HL-60 (cell line): ENCODE results near the gene ACTL6B.
A peak's percentile ranks its signal among the peaks of the same experiment; 100 is the strongest.
"Not testable (repeated sequence)": the region's sequence is repeated elsewhere in the genome, so short reads cannot be mapped to it uniquely, and the experiment has no call there.

Experiments
- DNase-seq, 2 experiments: peaks; one replicate each; pipeline ENCODE4 v3.0.0-alpha.2; 2010 to 2020; ENCODE audit warnings: low read depth in 1 of 2, low spot score in 1 of 2
- H3K27ac ChIP-seq: fragments of 250-450 bp; sonication (Bioruptor Pico); replicated peaks from 2 replicates; pipeline ENCODE4 v1.5.1; 2020; ENCODE audit warnings: mild to moderate bottlenecking, moderate library complexity
- H3K27me3 ChIP-seq: fragments of 250-450 bp; sonication (Bioruptor Pico); 2 replicates; pipeline ENCODE4 v1.5.1; 2021; ENCODE audit warnings: mild to moderate bottlenecking, moderate library complexity; ENCODE audit not compliant: insufficient read depth, poor library complexity, severe bottlenecking
- H3K4me3 ChIP-seq: replicated peaks from 2 replicates; pipeline ENCODE4 v1.5.1; 2011; ENCODE audit warnings: mild to moderate bottlenecking, control low read depth, low read length; ENCODE audit not compliant: insufficient read depth
- GABPA ChIP-seq: IDR thresholded peaks from 2 replicates; pipeline ENCODE4 v1.6.1; 2012; ENCODE audit warnings: low read depth
- POLR2AphosphoS5 ChIP-seq: IDR thresholded peaks from 2 replicates; pipeline ENCODE4 v1.6.1; 2012; ENCODE audit warnings: low read depth
- SPI1 ChIP-seq: IDR thresholded peaks from 2 replicates; pipeline ENCODE4 v1.6.1; 2012; ENCODE audit warnings: low read depth, mild to moderate bottlenecking, borderline replicate concordance
- TF ChIP-seq, protein P1 (sequence below): IDR thresholded peaks from 2 replicates; pipeline ENCODE4 v1.6.1; 2012; ENCODE audit warnings: low read depth; ENCODE audit not compliant: insufficient replicate concordance
- TF ChIP-seq, protein P2 (sequence below): IDR thresholded peaks from one replicate; pipeline ENCODE4 v1.5.1; 2011; ENCODE audit warnings: low read length, control low read depth, inconsistent platforms; ENCODE audit not compliant: insufficient read depth

ACTL6B gene

DNA sequence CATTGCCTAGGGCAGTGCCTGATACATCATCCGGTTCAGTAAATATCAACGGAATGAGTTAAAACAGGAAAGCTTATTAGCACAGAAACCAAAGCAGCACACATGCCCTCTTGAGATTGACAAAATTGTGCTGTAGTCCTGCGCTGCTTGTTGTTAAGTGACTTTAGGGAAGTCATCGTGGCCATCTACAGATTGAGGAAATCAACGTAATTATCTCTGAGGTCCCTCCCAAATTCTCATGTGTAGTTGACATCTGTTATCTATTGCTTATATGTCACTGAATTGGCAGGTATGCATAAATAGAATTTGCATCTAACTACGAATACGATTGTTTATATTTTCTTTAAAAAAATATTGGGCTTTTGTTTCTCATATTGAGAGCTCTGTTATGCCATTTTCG, 13.8 kb upstream of the ACTL6B start:
- no peaks in the 10 kb centered on the region for H3K27me3 ChIP-seq

DNA sequence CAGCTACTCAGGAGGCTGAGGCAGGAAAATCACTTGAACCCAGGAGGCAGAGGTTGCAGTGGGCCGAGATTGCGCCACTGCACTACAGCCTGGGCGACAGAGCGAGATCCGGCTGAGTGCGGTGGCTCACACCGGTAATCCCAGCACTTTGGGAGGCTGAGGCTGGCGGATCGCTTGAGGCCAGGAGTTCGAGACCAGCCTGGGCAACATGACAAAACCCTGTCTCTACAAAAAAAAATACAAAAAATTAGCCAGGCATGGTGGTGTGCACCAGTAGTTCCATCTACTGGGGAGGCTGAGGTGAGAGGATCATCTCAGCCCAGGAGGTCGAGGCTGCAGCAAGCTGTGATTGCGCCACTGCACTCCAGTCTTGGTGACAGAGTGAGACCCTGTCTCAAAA, 12.9 kb upstream of the ACTL6B start:
- H3K27me3 ChIP-seq, H3K4me3 ChIP-seq, DNase-seq, H3K27ac ChIP-seq: not testable (repeated sequence)

More for the DNA sequence above, 13.8 kb upstream of the ACTL6B start:
- no peak for DNase-seq
- TF ChIP-seq, protein P1, sequence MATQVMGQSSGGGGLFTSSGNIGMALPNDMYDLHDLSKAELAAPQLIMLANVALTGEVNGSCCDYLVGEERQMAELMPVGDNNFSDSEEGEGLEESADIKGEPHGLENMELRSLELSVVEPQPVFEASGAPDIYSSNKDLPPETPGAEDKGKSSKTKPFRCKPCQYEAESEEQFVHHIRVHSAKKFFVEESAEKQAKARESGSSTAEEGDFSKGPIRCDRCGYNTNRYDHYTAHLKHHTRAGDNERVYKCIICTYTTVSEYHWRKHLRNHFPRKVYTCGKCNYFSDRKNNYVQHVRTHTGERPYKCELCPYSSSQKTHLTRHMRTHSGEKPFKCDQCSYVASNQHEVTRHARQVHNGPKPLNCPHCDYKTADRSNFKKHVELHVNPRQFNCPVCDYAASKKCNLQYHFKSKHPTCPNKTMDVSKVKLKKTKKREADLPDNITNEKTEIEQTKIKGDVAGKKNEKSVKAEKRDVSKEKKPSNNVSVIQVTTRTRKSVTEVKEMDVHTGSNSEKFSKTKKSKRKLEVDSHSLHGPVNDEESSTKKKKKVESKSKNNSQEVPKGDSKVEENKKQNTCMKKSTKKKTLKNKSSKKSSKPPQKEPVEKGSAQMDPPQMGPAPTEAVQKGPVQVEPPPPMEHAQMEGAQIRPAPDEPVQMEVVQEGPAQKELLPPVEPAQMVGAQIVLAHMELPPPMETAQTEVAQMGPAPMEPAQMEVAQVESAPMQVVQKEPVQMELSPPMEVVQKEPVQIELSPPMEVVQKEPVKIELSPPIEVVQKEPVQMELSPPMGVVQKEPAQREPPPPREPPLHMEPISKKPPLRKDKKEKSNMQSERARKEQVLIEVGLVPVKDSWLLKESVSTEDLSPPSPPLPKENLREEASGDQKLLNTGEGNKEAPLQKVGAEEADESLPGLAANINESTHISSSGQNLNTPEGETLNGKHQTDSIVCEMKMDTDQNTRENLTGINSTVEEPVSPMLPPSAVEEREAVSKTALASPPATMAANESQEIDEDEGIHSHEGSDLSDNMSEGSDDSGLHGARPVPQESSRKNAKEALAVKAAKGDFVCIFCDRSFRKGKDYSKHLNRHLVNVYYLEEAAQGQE = no peak
- peak; percentile 76; the same call in 1 of the 2 replicates for TF ChIP-seq SPI1
- no peak overlapping the region for H3K27ac ChIP-seq
- no peak overlapping the region for H3K4me3 ChIP-seq

DNA sequence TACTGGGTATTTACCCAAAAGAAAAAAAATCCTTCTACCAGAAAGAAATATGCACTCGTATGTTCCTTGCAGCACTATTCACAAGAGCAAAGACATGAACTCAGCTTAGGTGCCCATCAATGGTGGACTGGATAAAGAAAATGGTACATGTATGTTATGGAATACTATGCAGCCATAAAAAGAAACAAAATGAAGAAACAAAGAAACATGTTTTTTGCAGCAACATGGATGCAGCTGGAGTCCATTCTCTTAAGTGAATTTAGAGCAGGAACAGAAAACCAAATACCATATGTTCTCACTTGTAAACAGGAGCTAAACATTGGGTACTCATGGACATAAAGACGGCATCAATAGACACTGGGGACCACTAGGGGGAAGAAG, 11.8 kb upstream of the ACTL6B start:
- TF ChIP-seq POLR2AphosphoS5 (no peak), GABPA (no peak)
- TF ChIP-seq, protein P2, sequence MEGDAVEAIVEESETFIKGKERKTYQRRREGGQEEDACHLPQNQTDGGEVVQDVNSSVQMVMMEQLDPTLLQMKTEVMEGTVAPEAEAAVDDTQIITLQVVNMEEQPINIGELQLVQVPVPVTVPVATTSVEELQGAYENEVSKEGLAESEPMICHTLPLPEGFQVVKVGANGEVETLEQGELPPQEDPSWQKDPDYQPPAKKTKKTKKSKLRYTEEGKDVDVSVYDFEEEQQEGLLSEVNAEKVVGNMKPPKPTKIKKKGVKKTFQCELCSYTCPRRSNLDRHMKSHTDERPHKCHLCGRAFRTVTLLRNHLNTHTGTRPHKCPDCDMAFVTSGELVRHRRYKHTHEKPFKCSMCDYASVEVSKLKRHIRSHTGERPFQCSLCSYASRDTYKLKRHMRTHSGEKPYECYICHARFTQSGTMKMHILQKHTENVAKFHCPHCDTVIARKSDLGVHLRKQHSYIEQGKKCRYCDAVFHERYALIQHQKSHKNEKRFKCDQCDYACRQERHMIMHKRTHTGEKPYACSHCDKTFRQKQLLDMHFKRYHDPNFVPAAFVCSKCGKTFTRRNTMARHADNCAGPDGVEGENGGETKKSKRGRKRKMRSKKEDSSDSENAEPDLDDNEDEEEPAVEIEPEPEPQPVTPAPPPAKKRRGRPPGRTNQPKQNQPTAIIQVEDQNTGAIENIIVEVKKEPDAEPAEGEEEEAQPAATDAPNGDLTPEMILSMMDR = no peak
- TF ChIP-seq, protein P1 = no peak
- Histone ChIP-seq H3K27me3 (no peaks in the 10 kb centered on the region), H3K4me3 (no peak overlapping the region), H3K27ac (no peak overlapping the region)
- DNase-seq = no peak

DNA sequence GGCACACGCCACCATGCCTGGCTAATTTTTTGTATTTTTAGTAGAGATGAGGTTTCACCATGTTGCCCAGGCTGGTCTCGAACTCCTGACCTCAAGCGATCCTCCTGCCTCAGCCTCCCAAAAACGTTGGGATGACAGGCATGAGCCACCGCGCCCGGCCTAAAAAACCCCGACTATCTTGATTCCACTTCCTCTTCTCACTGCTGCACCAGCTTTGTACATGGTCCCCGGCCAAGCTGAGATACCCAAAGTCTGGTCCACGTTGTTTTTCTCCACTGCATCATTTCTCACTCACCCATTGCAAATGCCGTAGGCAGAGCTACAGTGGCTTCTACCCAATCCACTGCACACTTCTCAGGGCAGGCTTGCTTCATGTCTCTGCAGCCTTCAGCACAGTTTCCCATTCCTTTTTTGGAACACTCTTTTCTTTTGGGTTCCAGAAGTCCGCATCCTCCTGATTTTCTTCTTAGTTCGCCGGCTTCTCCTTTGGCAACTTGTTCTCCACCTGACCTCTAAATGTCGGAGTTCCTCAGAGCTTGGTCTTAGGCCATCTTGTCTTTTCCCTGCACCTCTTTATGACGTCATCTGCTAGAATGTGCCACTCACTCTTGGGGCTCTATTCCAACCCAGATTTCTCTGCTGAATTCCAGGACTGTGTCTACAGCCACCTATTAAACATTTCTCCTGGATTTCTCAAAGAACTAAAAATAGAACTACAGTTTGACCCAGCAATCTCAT, 11.3 kb upstream of the ACTL6B start:
- Histone ChIP-seq H3K27me3 (no peaks in the 10 kb centered on the region), H3K27ac (no peak overlapping the region), H3K4me3 (no peak overlapping the region)
- TF ChIP-seq GABPA (no peak), POLR2AphosphoS5 (no peak), SPI1 (peak; percentile 85)
- TF ChIP-seq, protein P1 = no peak
- DNase-seq = no peak

DNA sequence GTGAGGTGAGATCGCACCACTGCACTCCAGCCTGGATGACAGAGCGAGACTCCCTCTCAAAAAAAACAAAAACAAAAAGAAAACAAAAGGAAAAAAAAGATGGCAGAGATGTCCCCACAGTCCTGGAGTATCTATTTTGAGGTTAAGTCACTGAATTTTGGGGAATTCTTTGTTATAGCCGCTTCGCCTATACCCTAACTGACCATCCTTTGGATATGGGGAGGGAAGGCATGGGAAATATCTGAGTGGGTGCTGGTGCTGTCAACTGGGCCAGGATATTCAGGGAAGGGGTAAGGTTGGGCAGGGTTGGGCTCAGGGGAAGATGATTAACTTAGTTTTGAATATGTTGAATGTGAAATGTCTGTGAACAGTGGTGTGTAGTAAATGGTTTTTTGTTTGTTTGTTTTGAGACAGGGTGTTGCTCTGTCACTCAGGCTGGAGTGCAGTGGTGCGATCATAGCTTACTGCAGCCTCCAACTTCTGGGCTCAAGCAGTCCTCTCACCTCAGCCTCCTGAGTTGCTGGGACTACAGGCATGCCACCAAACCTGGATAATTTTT, 9.0 kb upstream of the ACTL6B start:
- Histone ChIP-seq H3K4me3 (no peak overlapping the region), H3K27me3 (no peaks in the 10 kb centered on the region), H3K27ac (no peak overlapping the region)
- no peak for TF ChIP-seq GABPA
- no peak for TF ChIP-seq SPI1
- no peak for DNase-seq

DNA sequence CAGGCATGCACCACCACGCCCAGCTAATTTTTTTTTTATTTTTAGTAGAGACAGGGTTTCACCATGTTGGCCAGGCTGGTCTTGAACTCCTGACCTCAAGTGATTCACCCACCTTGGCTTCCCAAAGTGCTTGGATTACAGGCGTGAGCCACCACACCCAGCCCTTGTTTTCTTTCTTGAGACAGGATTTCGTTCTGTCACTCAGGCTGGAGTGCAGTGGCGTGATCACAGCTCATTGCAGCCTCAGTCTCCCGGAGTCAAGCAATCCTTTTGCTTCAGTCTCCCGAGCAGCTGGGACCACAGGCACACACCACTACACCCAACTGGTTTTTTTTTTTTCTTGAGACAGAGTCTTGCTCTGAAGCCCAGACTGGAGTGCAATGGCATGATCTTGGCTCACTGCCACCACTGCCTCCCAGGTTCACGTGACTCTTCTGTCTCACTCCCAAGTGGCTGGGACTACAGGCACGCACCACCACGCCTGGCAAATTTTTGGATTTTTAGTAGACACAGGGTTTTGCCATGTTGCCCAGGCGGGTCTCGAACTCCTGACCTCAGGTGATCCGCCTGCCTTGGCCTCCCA, 6.0 kb upstream of the ACTL6B start:
- not testable (repeated sequence) for H3K27ac ChIP-seq

More for the DNA sequence above, 6.0 kb upstream of the ACTL6B start:
- not testable (repeated sequence) for DNase-seq, H3K27me3 ChIP-seq, H3K4me3 ChIP-seq
